CD4-positive, alpha-beta memory T cell (primary cell): Measurements from ENCODE around the gene HDHD3. TPM values are rescaled to one million over a fixed set of nuclear protein-coding genes. Genes with fewer than 3 reads are reported as not detected.
A peak's percentile ranks its signal among the peaks of the same experiment; 100 is the strongest.

Source experiments
- CTCF ChIA-PET: fragments of 350-600 bp; sonication (Branson Sonifier 250); formaldehyde crosslinking; loops from one replicate; lab custom pipeline; 2021; ENCODE audit warnings: inconsistent platforms; ENCODE audit not compliant: partially characterized antibody; lab: Charles Lee
- POLR2A ChIA-PET: fragments of 350-600 bp; sonication (Branson Sonifier 250); formaldehyde crosslinking; loops from one replicate; lab custom pipeline; 2021; ENCODE audit not compliant: partially characterized antibody; lab: Charles Lee
- DNase-seq, 5 donors: peaks; one replicate each; pipeline versions ENCODE4 v3.0.0 to v3.0.0-alpha.2; 2020 to 2022; ENCODE audit warnings: mixed read lengths in 1 of 5
- H3K27ac ChIP-seq: one replicate; pipeline ENCODE4 v1.7.0; 2013; ENCODE audit warnings: low read depth, low read length
- H3K27me3 ChIP-seq: 2 replicates; pipeline ENCODE4 v1.7.0; 2013; ENCODE audit warnings: mild to moderate bottlenecking, low read length, moderate library complexity; ENCODE audit not compliant: insufficient read depth
- H3K36me3 ChIP-seq: 2 replicates; pipeline ENCODE4 v1.7.0; 2013; ENCODE audit warnings: mild to moderate bottlenecking, low read length, moderate library complexity; ENCODE audit not compliant: insufficient read depth
- H3K4me1 ChIP-seq: 2 replicates; pipeline ENCODE4 v1.7.0; 2013; ENCODE audit warnings: mild to moderate bottlenecking, low read length, moderate library complexity; ENCODE audit not compliant: insufficient read depth
- H3K4me3 ChIP-seq, 2 donors: one replicate each; pipeline ENCODE4 v1.7.0; 2013; ENCODE audit warnings: low read length in 2 of 2, mild to moderate bottlenecking in 1 of 2
- H3K9me3 ChIP-seq, 2 donors: one replicate each; pipeline ENCODE4 v1.7.0; 2013; ENCODE audit warnings: low read length in 2 of 2, control low read depth in 1 of 2; ENCODE audit not compliant: control insufficient read depth in 1 of 2
- H3K27ac Mint-ChIP-seq, 7 donors: one replicate each; pipeline ENCODE4 v1.8.0; 2020 to 2021; ENCODE audit warnings: mixed read lengths in 7 of 7, mild to moderate bottlenecking in 6 of 7, inconsistent platforms in 3 of 7, moderate library complexity in 3 of 7
- H3K27me3 Mint-ChIP-seq, 2 donors: one replicate each; pipeline ENCODE4 v1.8.0; 2020 to 2021; ENCODE audit warnings: mixed read lengths in 2 of 2
- H3K36me3 Mint-ChIP-seq, 2 donors: one replicate each; pipeline ENCODE4 v1.8.0; 2020 to 2021; ENCODE audit warnings: mixed read lengths in 2 of 2, inconsistent platforms in 1 of 2, mild to moderate bottlenecking in 1 of 2
- H3K4me1 Mint-ChIP-seq, 4 donors: one replicate each; pipeline ENCODE4 v1.8.0; 2020 to 2021; ENCODE audit warnings: mixed read lengths in 4 of 4, mild to moderate bottlenecking in 1 of 4
- H3K4me3 Mint-ChIP-seq, 8 donors: one replicate each; pipeline ENCODE4 v1.8.0; 2020 to 2021; ENCODE audit warnings: mixed read lengths in 8 of 8, mild to moderate bottlenecking in 7 of 8, moderate library complexity in 6 of 8, inconsistent platforms in 3 of 8
- H3K9me3 Mint-ChIP-seq, 8 donors: one replicate each; pipeline ENCODE4 v1.8.0; 2020 to 2021; ENCODE audit warnings: mixed read lengths in 8 of 8, mild to moderate bottlenecking in 5 of 8, inconsistent platforms in 3 of 8, moderate library complexity in 1 of 8
- intact Hi-C: fragments of 100-400 bp; cut with micrococcal nuclease; formaldehyde crosslinking; loops from one replicate; pipeline ENCODE4 v1.15.1; 2023
- polyA plus RNA-seq, 2 donors: library from polyadenylated mRNA; unstranded; fragments of 300-500 nt; fragmentation: Illumina TruSeq; gene quantifications; one replicate each; pipeline ENCODE4 v1.2.3, GENCODE V29; 2021
- total RNA-seq, 2 experiments: library from RNA; stranded (reverse); gene quantifications; one replicate each; pipeline ENCODE4 v1.2.3, GENCODE V29; 2021

HDHD3 gene
- total and polyA plus RNA-seq, 4 experiments from 2014 or later = 29.9 to 52.3 (median 36.8) TPM

- Histone ChIP-seq H3K4me1 (peaks cover 13% of the 10 kb centered on the region), H3K9me3 (no peaks in the 10 kb centered on the region), H3K36me3 (peaks cover 16% of the 10 kb centered on the region), H3K27me3 (no peaks in the 10 kb centered on the region), H3K27ac (no peak overlapping the region), H3K4me3 (no peak overlapping the region)
- Mint-ChIP-seq H3K9me3 (no peaks in the 10 kb centered on the region), H3K27me3 (no peaks in the 10 kb centered on the region), H3K4me1 (peaks cover 8 to 18% (median 13%) of the 10 kb centered on the region in 4 donors), H3K36me3 (peaks cover 3 to 16% of the 10 kb centered on the region in 2 donors), H3K4me3 (no peak overlapping the region), H3K27ac (peak overlapping the region in 2 of 7 donors; percentile 23 to 53)
- intact Hi-C loops = loop anchor here (10.0 kb wide), 1 partner anchor 148 kb away; the partner anchor contains the start of genes FKBP15 and SLC31A1
- ChIA-PET POLR2A (no interaction called here), CTCF (interaction anchor here (0.6 to 1.2 kb wide), 2 partner anchors 28 to 972 kb away, joined by 3 to 4 read pairs; partner anchors contain the start of gene ALAD)
- DNase-seq = no peak
Measured at GRCh38 chr9:113373256-113373655, 3.5 kb downstream of the HDHD3 start.

- Mint-ChIP-seq H3K9me3 (no peaks in the 10 kb centered on the region), H3K4me1 (peaks cover 8 to 17% (median 13%) of the 10 kb centered on the region in 4 donors), H3K36me3 (peaks cover 3 to 16% of the 10 kb centered on the region in 2 donors), H3K27me3 (no peaks in the 10 kb centered on the region), H3K4me3 (no peak overlapping the region), H3K27ac (peak overlapping the region in 1 of 7 donors; percentile 5)
- no peaks in the 10 kb centered on the region for H3K9me3 ChIP-seq
- peaks cover 16% of the 10 kb centered on the region for H3K36me3 ChIP-seq
- DNase-seq = no peak
- no peaks in the 10 kb centered on the region for H3K27me3 ChIP-seq
- intact Hi-C loops = loop anchor here (10.0 kb wide), 1 partner anchor 147 kb away; the partner anchor contains the start of genes FKBP15 and SLC31A1
- no peak overlapping the region for H3K27ac ChIP-seq
- peaks cover 11% of the 10 kb centered on the region for H3K4me1 ChIP-seq
- no peak overlapping the region for H3K4me3 ChIP-seq
- ChIA-PET POLR2A (interaction anchor here (0.7 to 1.3 kb wide), 3 partner anchors 23 to 32 kb away, joined by 3 to 4 read pairs (median 3); partner anchors contain the start of genes ALAD, BSPRY and WDR31), CTCF (no interaction called here)
Measured at GRCh38 chr9:113372059-113372458, 4.7 kb downstream of the HDHD3 start.

- no peak overlapping the region for H3K4me3 ChIP-seq
- POLR2A ChIA-PET = interaction anchor here (0.6 to 1.3 kb wide), 4 partner anchors 18 to 39 kb away, joined by 3 to 4 read pairs (median 4); partner anchors contain the start of genes ALAD, C9orf43, POLE3 and WDR31
- H3K4me1 ChIP-seq = peaks cover 8% of the 10 kb centered on the region
- Mint-ChIP-seq H3K36me3 (peaks cover 3 to 16% of the 10 kb centered on the region in 2 donors), H3K27ac (peak overlapping the region in 2 of 7 donors; percentile 29 to 57), H3K4me3 (no peak overlapping the region), H3K27me3 (no peaks in the 10 kb centered on the region), H3K4me1 (peaks cover 8 to 11% (median 10%) of the 10 kb centered on the region in 4 donors), H3K9me3 (no peaks in the 10 kb centered on the region)
- no peak for DNase-seq
- no peaks in the 10 kb centered on the region for H3K9me3 ChIP-seq
- H3K27me3 ChIP-seq = no peaks in the 10 kb centered on the region
- intact Hi-C loops = loop anchor here (10.0 kb wide), 1 partner anchor 146 kb away; the partner anchor contains the start of genes FKBP15 and SLC31A1
- peaks cover 16% of the 10 kb centered on the region for H3K36me3 ChIP-seq
- CTCF ChIA-PET = no interaction called here
- no peak overlapping the region for H3K27ac ChIP-seq
Measured at GRCh38 chr9:113370806-113371325, 5.9 kb downstream of the HDHD3 start.

- peaks cover 0 to 2% (median 0%) of the 10 kb centered on the region in 8 donors for H3K9me3 Mint-ChIP-seq
- no peak overlapping the region for H3K27ac Mint-ChIP-seq
- Histone ChIP-seq H3K9me3 (no peaks in the 10 kb centered on the region), H3K4me1 (no peaks in the 10 kb centered on the region), H3K27me3 (no peaks in the 10 kb centered on the region), H3K4me3 (no peak overlapping the region), H3K36me3 (peaks cover 16% of the 10 kb centered on the region), H3K27ac (no peak overlapping the region)
- H3K36me3 Mint-ChIP-seq = peaks cover 3 to 16% of the 10 kb centered on the region in 2 donors
- no peak for DNase-seq
- intact Hi-C loops = loop anchor here (10.0 kb wide), 1 partner anchor 145 kb away; the partner anchor contains the start of genes FKBP15 and SLC31A1
- POLR2A ChIA-PET = interaction anchor here (1.2 kb wide), 1 partner anchor 40 kb away, joined by 4 read pairs; the partner anchor contains the start of genes C9orf43 and POLE3
- H3K4me3 Mint-ChIP-seq = no peak overlapping the region
- H3K27me3 Mint-ChIP-seq = no peaks in the 10 kb centered on the region
- H3K4me1 Mint-ChIP-seq = peaks cover 0 to 2% (median under 1%) of the 10 kb centered on the region in 4 donors
- CTCF ChIA-PET = no interaction called here
Measured at GRCh38 chr9:113369855-113370140, 7.0 kb downstream of the HDHD3 start.

- POLR2A ChIA-PET = no interaction called here
- no peaks in the 10 kb centered on the region for H3K9me3 ChIP-seq
- no peak for DNase-seq
- H3K4me3 ChIP-seq = no peak overlapping the region
- H3K36me3 ChIP-seq = peaks cover 14% of the 10 kb centered on the region
- no peaks in the 10 kb centered on the region for H3K27me3 ChIP-seq
- peaks cover 0 to 12% of the 10 kb centered on the region in 2 donors for H3K36me3 Mint-ChIP-seq
- CTCF ChIA-PET = no interaction called here
- H3K4me3 Mint-ChIP-seq = no peak overlapping the region
- peak overlapping the region in 1 of 7 donors; percentile 47 for H3K27ac Mint-ChIP-seq
- intact Hi-C loops = no loop called here
- H3K27ac ChIP-seq = no peak overlapping the region
- no peaks in the 10 kb centered on the region for H3K4me1 ChIP-seq
- H3K9me3 Mint-ChIP-seq = peaks cover 0 to 2% (median 0%) of the 10 kb centered on the region in 8 donors
- no peaks in the 10 kb centered on the region for H3K27me3 Mint-ChIP-seq
- no peaks in the 10 kb centered on the region for H3K4me1 Mint-ChIP-seq
Measured at GRCh38 chr9:113368982-113369854, 7.6 kb downstream of the HDHD3 start.

GRCh38 chr9:113368348-113368981 lies 8.3 kb downstream of the HDHD3 start:
- H3K27me3 ChIP-seq = no peaks in the 10 kb centered on the region
- Mint-ChIP-seq H3K27me3 (no peaks in the 10 kb centered on the region), H3K27ac (peak overlapping the region in 1 of 7 donors; percentile 47), H3K4me1 (no peaks in the 10 kb centered on the region), H3K4me3 (no peak overlapping the region), H3K36me3 (peaks cover 0 to 11% of the 10 kb centered on the region in 2 donors), H3K9me3 (peaks cover 0 to 2% (median 0%) of the 10 kb centered on the region in 8 donors)
- H3K4me1 ChIP-seq = no peaks in the 10 kb centered on the region
- no peak overlapping the region for H3K27ac ChIP-seq
- ChIA-PET CTCF (no interaction called here), POLR2A (no interaction called here)
- intact Hi-C loops = no loop called here
- H3K36me3 ChIP-seq = peaks cover 8% of the 10 kb centered on the region
- no peaks in the 10 kb centered on the region for H3K9me3 ChIP-seq
- no peak for DNase-seq
- H3K4me3 ChIP-seq = no peak overlapping the region
